HG03039 (cell line): ENCODE data around the gene LEMD2.

Source experiments
- ATAC-seq: cut with Tn5 transposase; IDR thresholded peaks from one replicate; pipeline ENCODE4 v1.9.1; 2021; ENCODE audit warnings: mild to moderate bottlenecking, moderate library complexity; ENCODE audit not compliant: unreplicated experiment

LEMD2 gene

DNA sequence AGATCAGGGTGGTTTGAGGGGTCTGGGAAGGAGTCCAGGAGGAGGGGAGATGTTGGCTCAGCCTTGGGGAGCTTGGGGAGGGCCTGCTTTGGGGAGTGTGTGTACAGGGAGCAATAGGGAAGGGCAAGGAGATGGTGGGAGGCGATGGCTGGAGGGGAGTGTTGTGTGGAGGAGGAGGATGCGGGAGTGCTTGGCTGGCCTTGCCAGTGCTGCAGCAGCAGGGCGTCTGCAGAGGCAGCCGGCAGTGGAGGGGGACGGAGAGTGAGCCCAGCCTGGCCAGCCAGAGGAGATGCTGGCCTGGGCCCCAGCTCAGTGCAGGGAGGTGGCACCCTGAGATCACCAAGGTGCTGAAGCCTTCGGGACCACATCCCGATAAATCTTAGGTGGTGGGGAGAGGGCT lies 46.1 kb downstream of the LEMD2 start:
- ATAC-seq, result no peak

DNA sequence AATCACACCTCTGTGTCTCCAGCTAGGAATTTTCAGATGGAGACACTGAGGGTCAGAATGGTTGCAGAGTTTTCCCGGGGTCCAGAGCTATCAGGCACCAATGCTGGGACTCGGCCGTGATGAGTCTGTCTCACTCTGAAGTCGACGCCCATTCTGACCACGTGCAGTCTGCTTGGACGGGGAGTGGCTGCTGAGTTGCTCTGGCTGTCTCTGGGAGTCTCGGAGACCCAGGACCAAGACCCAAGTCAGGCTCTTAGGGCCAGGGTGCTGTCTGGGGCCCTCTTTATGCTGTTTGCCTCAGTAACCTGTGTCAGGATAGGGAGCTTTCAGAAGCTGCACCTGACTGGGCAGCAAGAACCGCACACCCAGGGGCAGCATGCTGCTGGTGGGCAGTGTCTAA lies 46.8 kb downstream of the LEMD2 start:
- no peak for ATAC-seq

GRCh38 chr6:33740794-33741193 lies 48.1 kb downstream of the LEMD2 start:
- ATAC-seq, result no peak

GRCh38 chr6:33740204-33740608 lies 48.7 kb downstream of the LEMD2 start:
- no peak for ATAC-seq

DNA sequence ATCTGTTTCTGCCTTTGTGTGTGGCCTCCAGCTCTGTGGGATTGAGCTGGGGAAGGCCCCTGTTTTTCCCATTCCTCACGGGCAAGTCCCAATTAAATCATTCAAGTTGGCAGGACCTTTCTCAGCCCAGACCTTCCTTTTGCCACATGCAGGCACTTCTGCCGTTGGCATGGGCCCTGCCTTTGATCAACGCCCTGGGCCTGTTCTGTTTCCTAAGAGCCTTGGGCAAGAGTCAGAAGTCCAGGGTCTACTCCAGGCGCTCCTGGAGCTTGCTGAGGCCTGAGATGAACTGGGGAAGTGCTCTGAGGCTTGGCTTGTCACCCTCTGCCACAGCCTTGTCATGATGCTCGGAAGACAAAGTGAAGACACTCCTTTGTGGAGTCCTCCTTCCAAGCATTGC lies 49.4 kb downstream of the LEMD2 start:
- no peak for ATAC-seq

GRCh38 chr6:33738879-33739278 lies 50.1 kb downstream of the LEMD2 start:
- ATAC-seq, result no peak

DNA sequence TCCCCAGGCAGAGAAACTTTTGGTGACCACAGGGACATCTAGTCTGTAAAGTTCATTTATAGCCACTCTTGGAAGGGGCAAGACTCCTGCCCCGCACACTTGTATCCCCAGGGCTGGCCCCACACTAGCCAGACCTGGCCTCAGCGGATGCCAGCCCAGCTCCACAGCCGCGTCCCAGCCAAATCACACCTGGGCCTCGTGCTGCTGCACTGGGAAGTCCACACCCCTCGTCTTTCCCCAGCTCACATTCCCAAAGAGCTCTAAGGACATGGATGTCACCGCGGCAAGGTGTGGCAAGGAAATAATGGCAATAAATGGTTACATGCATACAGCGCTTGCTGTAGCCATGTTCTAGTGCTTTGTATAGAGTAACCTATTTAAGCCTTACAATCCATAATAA lies 50.8 kb downstream of the LEMD2 start:
- no peak for ATAC-seq

DNA sequence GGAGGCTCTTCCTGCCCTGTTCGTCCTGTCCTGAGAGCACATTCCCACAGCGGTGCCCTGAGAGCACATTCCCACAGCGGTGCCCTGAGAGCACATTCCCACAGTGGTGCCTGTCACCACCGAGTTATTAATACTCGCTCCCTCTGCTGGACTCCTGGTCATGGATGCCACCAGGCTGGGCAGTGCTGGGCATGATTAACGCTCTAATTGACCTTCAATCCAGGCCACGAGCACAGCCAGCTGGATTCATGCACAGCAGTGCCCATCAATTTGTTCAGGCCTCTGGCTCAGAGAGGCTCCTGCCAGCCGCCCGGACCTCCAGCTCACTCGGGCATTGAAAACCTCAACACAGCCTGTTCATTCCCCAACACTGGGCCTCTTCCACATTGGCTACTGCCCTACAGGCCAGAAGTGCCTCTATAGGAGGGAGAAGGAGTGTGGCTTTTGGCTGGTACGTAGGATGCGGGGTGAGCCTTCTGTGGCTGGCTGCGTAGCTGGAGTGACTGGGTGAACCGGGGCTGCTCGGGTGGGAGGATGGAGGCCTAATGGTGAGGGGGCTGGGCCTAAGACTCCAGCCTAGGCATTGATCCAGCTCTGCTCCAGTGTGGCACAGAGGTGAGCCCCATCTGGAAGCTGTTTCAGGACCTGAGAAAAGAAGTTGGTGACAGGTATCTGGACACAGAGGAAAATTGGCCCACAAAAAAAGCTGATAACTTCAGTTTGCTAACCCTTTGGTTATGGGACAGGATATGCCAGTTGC lies 51.5 kb downstream of the LEMD2 start:
- no peak for ATAC-seq

DNA sequence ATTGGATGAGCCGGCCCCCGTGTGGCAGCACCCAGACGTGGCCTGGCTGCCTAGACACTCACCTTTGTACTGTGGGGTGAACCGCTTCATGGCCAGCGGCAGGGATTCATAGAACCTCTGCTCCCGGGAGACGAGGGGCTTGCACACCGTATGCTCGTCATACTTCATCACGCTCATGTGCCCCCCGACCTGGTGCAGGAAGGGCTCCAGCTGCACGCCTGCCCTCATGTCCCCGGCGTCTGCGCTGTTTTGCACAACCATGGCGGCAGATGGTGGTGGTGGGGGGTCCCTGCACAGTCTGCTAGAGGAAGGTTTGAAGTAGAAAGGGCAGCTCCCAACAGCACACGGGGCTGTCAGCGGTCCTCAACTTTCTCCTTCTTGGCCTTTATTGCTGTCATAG lies 53.7 kb downstream of the LEMD2 start:
- ATAC-seq, result no peak

GRCh38 chr6:33733709-33734007 lies 55.3 kb downstream of the LEMD2 start:
- no peak for ATAC-seq

DNA sequence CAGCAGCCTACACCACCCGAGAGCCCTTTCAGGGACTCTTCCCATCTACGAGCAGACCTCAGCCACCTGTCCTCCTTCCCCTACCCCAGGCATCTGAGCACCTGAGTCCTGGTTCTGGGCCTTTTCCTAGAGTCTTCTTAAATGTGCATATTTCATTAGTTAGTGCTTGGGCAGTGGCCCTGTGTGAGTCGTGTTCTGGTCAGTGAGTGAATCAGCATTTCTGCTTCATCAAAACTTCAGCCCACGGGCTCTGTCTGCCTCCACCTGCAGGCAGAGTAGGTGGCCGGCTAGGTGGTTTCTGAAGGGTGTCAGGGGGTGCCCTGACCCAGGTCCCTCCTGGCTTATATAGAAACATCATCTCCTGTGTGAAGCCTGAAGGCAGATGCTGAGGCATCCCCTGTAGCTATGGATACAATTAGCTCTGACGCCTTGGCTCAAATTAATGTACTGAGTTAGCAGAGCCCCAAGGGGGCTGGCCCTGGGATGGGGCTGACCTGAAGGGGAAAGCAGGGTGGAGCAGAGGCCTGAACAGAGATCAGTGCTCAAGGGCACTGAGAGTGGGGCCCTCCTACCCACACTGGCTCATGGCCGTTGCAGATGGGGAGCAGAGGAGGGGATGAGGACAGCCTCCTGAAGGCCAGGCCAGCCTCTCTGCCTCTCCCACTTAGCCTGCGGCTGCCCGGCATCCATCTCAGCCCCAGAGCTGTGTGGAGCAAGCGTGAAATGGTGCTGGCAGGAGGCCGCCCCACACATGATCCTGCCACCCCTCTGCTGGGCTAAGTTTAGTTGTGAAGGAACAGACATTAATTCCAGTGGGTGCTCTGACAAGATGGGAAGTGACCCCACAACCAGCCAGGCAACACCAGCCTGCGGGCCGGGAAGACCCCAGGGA lies 55.9 kb downstream of the LEMD2 start:
- no peak for ATAC-seq

DNA sequence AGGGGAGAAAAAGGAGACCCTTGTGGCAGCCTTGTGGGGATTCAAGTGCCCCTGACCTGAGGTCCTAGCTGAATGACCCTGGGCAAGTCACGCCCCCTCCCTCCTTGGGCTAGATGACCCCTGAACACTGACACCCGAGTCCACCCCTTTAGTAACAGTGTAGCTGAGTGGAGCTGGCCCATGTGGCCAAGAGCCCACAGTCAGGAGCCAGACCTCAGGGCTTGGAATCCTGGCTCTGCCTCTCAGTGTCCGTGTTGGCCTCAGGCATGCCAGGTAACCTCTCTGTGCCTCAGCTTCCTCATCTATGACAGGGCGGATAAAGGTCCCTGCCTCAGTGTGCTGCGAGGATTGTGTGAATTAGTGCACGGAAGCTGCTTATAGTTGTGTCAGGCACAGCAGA lies 56.5 kb downstream of the LEMD2 start:
- no peak for ATAC-seq

- no peak for ATAC-seq
Measured at GRCh38 chr6:33731751-33732282, 57.1 kb downstream of the LEMD2 start.

DNA sequence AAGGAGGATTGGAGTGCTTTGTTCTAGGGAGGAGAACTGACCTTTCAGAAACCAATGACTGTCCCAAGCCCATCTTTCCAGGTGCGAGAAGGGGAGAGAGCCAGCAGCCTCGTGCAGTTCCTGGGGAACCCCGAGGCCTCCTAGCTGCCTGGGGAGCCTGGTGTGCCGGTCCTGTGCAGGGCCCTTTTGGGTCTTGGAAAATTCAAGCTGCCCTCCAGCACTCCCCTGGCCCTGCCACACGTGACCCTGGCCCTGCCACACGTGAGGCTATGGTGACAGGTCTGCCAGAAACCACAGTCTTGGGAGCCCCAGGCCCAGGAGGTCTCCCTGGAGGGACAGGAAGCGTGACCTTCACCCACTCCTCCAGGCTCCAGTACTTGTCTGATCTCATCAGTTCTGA lies 57.9 kb downstream of the LEMD2 start:
- no peak for ATAC-seq

GRCh38 chr6:33730611-33731010 lies 58.3 kb downstream of the LEMD2 start:
- no peak for ATAC-seq

GRCh38 chr6:33729059-33729458 lies 59.9 kb downstream of the LEMD2 start:
- ATAC-seq, result no peak

DNA sequence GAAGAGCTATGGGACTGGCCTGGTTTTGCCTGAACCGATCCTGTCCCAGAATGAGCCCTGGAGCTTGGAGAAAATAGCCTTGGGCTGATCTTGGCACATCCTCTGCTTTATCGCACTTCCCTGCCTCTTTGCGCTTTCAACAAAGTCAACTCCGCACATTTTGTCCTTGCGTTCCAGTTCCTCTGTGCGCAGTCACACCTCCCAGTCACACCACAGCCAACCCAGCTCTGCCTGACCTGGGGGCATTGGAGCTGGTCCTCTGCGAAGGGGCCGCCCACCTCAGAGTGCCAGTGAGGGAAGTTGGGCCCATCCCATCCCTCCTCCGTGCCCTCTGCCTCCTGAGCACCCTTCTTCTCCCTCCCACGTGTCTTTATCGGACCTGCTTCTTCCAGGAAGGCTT lies 60.5 kb downstream of the LEMD2 start:
- ATAC-seq, result no peak

- ATAC-seq, result no peak
Measured at GRCh38 chr6:33727932-33728331, 61.0 kb downstream of the LEMD2 start.

- no peak for ATAC-seq
Measured at GRCh38 chr6:33727126-33727525, 61.8 kb downstream of the LEMD2 start.

GRCh38 chr6:33726696-33727095 lies 62.2 kb downstream of the LEMD2 start:
- ATAC-seq, result no peak

GRCh38 chr6:33725891-33726673 lies 62.8 kb downstream of the LEMD2 start:
- ATAC-seq, result no peak
